HEK293 (cell line): ENCODE data around the gene LHX4.

Experiments used
- CTCF ChIA-PET: fragments of 350-600 bp; formaldehyde crosslinking; extraction: SDS; loops from one replicate; lab custom pipeline; 2021; ENCODE audit warnings: antibody characterized with exemption; lab: Yijun Ruan, JAX
- POLR2A ChIA-PET: fragments of 300-600 bp; formaldehyde crosslinking; extraction: SDS; loops from one replicate; lab custom pipeline; 2020; ENCODE audit warnings: antibody characterized with exemption, inconsistent platforms; lab: Yijun Ruan, JAX
- H3K27ac ChIP-seq: fragments of 200-500 bp; sonication (Bioruptor generic); 2 replicates; pipeline ENCODE4 v1.5.1; 2014; ENCODE audit warnings: low read depth, low read length, control low read depth, inconsistent platforms; ENCODE audit errors: extremely low read depth
- H3K36me3 ChIP-seq, 2 experiments: fragments of 200-500 bp in 1 of 2; sonication (Bioruptor generic) in 1 of 2; 1 replicate in 1 of 2; 2 replicates in 1 of 2; pipeline ENCODE4 v1.5.1; 2014 to 2017; ENCODE audit warnings: inconsistent platforms in 2 of 2, low read length in 2 of 2; ENCODE audit not compliant: control insufficient read depth in 2 of 2, insufficient read depth in 1 of 2
- H3K4me1 ChIP-seq: fragments of 200-500 bp; sonication (Bioruptor generic); 2 replicates; pipeline ENCODE4 v1.5.1; 2014; ENCODE audit warnings: mild to moderate bottlenecking, low read length, inconsistent platforms; ENCODE audit not compliant: control insufficient read depth, insufficient read depth
- H3K4me3 ChIP-seq: 2 replicates; pipeline ENCODE4 v1.5.1; 2011; ENCODE audit warnings: low read depth, mild to moderate bottlenecking, control low read depth, low read length, moderate library complexity
- H3K9me3 ChIP-seq: fragments of 200-500 bp; sonication (Bioruptor generic); 2 replicates; pipeline ENCODE4 v1.5.1; 2014; ENCODE audit warnings: low read depth, low read length, inconsistent platforms; ENCODE audit not compliant: control insufficient read depth, insufficient read depth
- HOXC10 ChIP-seq: sonication (generic); formaldehyde crosslinking; IDR thresholded peaks from 2 replicates; pipeline ENCODE4 v1.8.1; 2023; ENCODE audit warnings: mild to moderate bottlenecking, missing genetic modification reagents
- KLF1 ChIP-seq: fragments of 450-650 bp; formaldehyde crosslinking; IDR thresholded peaks from 2 replicates; pipeline ENCODE4 v1.5.1; 2016; ENCODE audit warnings: missing biosample characterization, missing genetic modification characterization
- KLF10 ChIP-seq: fragments of 450-650 bp; IDR thresholded peaks from 2 replicates; pipeline ENCODE4 v1.5.1; 2018; ENCODE audit warnings: missing biosample characterization, mild to moderate bottlenecking, missing genetic modification characterization
- SCRT2 ChIP-seq: fragments of 450-650 bp; formaldehyde crosslinking; IDR thresholded peaks from 2 replicates; pipeline ENCODE4 v1.5.1; 2016; ENCODE audit warnings: missing biosample characterization, missing genetic modification characterization
- TCF7L2 ChIP-seq: IDR thresholded peaks from 2 replicates; pipeline ENCODE4 v1.6.1; 2011; ENCODE audit warnings: low read depth, mild to moderate bottlenecking, inconsistent platforms, low read length, moderate library complexity, borderline replicate concordance
- ZBTB1 ChIP-seq: fragments of 450-650 bp; formaldehyde crosslinking; IDR thresholded peaks from 2 replicates; pipeline ENCODE4 v1.5.1; 2016; ENCODE audit warnings: missing biosample characterization, missing genetic modification characterization
- ZBTB17 ChIP-seq: fragments of 450-650 bp; formaldehyde crosslinking; IDR thresholded peaks from 2 replicates; pipeline ENCODE4 v1.5.1; 2016; ENCODE audit warnings: missing biosample characterization, missing genetic modification characterization
- ZBTB48 ChIP-seq: fragments of 450-650 bp; formaldehyde crosslinking; IDR thresholded peaks from 2 replicates; pipeline ENCODE4 v1.5.1; 2016; ENCODE audit warnings: missing biosample characterization, missing genetic modification characterization
- ZIC2 ChIP-seq: fragments of 450-650 bp; formaldehyde crosslinking; IDR thresholded peaks from 2 replicates; pipeline ENCODE4 v1.5.1; 2016; ENCODE audit warnings: missing biosample characterization, missing genetic modification characterization
- ZNF169 ChIP-seq: fragments of 450-650 bp; formaldehyde crosslinking; IDR thresholded peaks from 2 replicates; pipeline ENCODE4 v1.5.1; 2016; ENCODE audit warnings: missing biosample characterization, missing genetic modification characterization
- ZNF211 ChIP-seq: fragments of 450-650 bp; formaldehyde crosslinking; IDR thresholded peaks from 2 replicates; pipeline ENCODE4 v1.5.1; 2016; ENCODE audit warnings: low read depth, missing biosample characterization, missing genetic modification characterization
- ZNF24 ChIP-seq: fragments of 450-650 bp; formaldehyde crosslinking; IDR thresholded peaks from 2 replicates; pipeline ENCODE4 v1.5.1; 2016; ENCODE audit warnings: missing biosample characterization, missing genetic modification characterization
- ZNF335 ChIP-seq: fragments of 450-650 bp; formaldehyde crosslinking; conservative IDR thresholded peaks from 2 replicates; pipeline ENCODE4 v1.5.1; 2016; ENCODE audit warnings: missing biosample characterization, missing genetic modification characterization
- ZNF354C ChIP-seq: fragments of 450-650 bp; formaldehyde crosslinking; IDR thresholded peaks from 2 replicates; pipeline ENCODE4 v1.5.1; 2016; ENCODE audit warnings: missing biosample characterization, missing genetic modification characterization, low read depth, borderline replicate concordance
- ZNF366 ChIP-seq: fragments of 450-650 bp; formaldehyde crosslinking; conservative IDR thresholded peaks from 2 replicates; pipeline ENCODE4 v1.5.1; 2016; ENCODE audit warnings: missing biosample characterization, missing genetic modification characterization
- ZNF48 ChIP-seq: fragments of 450-650 bp; formaldehyde crosslinking; IDR thresholded peaks from 2 replicates; pipeline ENCODE4 v1.5.1; 2016; ENCODE audit warnings: missing biosample characterization, missing genetic modification characterization
- ZNF544 ChIP-seq: fragments of 450-650 bp; formaldehyde crosslinking; IDR thresholded peaks from 2 replicates; pipeline ENCODE4 v1.5.0; 2017; ENCODE audit warnings: missing biosample characterization, missing genetic modification characterization
- ZNF610 ChIP-seq: fragments of 450-650 bp; formaldehyde crosslinking; IDR thresholded peaks from 2 replicates; pipeline ENCODE4 v1.5.1; 2016; ENCODE audit warnings: missing biosample characterization, missing genetic modification characterization, borderline replicate concordance
- ZNF624 ChIP-seq: fragments of 450-650 bp; formaldehyde crosslinking; IDR thresholded peaks from 2 replicates; pipeline ENCODE4 v1.5.1; 2017; ENCODE audit warnings: missing biosample characterization, missing genetic modification characterization
- ZNF660 ChIP-seq: fragments of 450-650 bp; IDR thresholded peaks from 2 replicates; pipeline ENCODE4 v1.5.1; 2018; ENCODE audit warnings: missing biosample characterization, mild to moderate bottlenecking, missing genetic modification characterization
- ZNF776 ChIP-seq: fragments of 450-650 bp; formaldehyde crosslinking; IDR thresholded peaks from 2 replicates; pipeline ENCODE4 v1.5.0; 2017; ENCODE audit warnings: missing biosample characterization, missing genetic modification characterization, borderline replicate concordance
- TF ChIP-seq, protein P1 (sequence below): fragments of 450-650 bp; formaldehyde crosslinking; IDR thresholded peaks from 2 replicates; pipeline ENCODE4 v1.5.1; 2017; ENCODE audit warnings: missing biosample characterization, missing genetic modification characterization
- TF ChIP-seq, protein P2 (sequence below): fragments of 450-650 bp; formaldehyde crosslinking; IDR thresholded peaks from 2 replicates; pipeline ENCODE4 v1.5.1; 2016; ENCODE audit warnings: missing biosample characterization, missing genetic modification characterization
- TF ChIP-seq, protein P3 (sequence below): fragments of 450-650 bp; IDR thresholded peaks from 2 replicates; pipeline ENCODE4 v1.5.1; 2018; ENCODE audit warnings: missing biosample characterization, missing genetic modification characterization
- TF ChIP-seq, protein P4 (sequence below): sonication (generic); formaldehyde crosslinking; IDR thresholded peaks from 2 replicates; pipeline ENCODE4 v1.8.1; 2022; ENCODE audit warnings: mild to moderate bottlenecking, moderate library complexity, missing genetic modification reagents
- TF ChIP-seq, protein P5 (sequence below): fragments of 450-650 bp; formaldehyde crosslinking; IDR thresholded peaks from 2 replicates; pipeline ENCODE4 v1.5.1; 2016; ENCODE audit warnings: missing biosample characterization, missing genetic modification characterization, borderline replicate concordance

The LHX4 gene

DNA sequence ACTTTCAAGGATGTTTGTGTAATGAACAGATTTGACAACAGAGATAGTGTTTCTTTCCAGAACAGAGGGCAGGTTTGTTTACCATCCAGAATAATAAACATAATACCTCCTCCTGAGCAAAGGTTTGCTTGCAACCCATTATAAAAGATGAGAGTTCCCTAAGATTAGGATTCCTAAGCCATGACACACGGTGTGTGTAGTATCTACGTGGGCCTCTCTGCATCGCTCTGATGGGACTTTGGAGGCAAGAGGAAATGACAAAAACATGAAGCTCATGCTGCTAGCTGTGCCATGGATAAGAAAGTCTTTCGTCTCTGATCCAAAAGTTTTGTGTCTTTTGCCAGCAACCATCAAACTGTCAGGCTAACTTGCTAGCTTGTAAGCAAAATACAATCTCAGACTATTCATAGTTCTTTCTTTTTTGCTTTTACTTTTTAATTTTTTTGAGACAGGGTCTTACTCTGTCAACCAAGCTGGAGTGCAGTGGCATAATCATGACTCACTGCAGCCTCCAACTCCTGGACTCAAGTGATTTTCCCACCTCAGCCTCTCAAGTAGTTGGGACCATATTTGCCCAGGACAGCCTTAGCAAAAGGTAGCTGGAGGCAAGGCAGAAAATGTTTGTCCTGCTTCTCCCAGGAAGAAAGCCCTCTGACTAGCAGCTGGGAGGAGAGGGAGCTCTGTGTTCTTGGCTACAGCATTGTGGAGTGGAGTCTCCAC is 81.1 kb downstream of the LHX4 start:
- H3K9me3 ChIP-seq = no peaks in the 10 kb centered on the region
- CTCF ChIA-PET = interaction anchor here (0.6 to 1.4 kb wide), 3 partner anchors 58 to 590 kb away, joined by 3 to 6 read pairs (median 3); no protein-coding TSS in a partner anchor
- TF ChIP-seq ZNF660 (tag by site-specific recombination) = no peak
- TF ChIP-seq, protein P1, sequence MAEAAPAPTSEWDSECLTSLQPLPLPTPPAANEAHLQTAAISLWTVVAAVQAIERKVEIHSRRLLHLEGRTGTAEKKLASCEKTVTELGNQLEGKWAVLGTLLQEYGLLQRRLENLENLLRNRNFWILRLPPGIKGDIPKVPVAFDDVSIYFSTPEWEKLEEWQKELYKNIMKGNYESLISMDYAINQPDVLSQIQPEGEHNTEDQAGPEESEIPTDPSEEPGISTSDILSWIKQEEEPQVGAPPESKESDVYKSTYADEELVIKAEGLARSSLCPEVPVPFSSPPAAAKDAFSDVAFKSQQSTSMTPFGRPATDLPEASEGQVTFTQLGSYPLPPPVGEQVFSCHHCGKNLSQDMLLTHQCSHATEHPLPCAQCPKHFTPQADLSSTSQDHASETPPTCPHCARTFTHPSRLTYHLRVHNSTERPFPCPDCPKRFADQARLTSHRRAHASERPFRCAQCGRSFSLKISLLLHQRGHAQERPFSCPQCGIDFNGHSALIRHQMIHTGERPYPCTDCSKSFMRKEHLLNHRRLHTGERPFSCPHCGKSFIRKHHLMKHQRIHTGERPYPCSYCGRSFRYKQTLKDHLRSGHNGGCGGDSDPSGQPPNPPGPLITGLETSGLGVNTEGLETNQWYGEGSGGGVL (tag by site-specific recombination) = no peak
- TF ChIP-seq SCRT2 (tag by site-specific recombination) = no peak
- no peak for TF ChIP-seq ZNF169 (tag by site-specific recombination)
- no peak for TF ChIP-seq ZBTB17
- no peak for TF ChIP-seq ZNF776 (tag by site-specific recombination)
- TF ChIP-seq, protein P2, sequence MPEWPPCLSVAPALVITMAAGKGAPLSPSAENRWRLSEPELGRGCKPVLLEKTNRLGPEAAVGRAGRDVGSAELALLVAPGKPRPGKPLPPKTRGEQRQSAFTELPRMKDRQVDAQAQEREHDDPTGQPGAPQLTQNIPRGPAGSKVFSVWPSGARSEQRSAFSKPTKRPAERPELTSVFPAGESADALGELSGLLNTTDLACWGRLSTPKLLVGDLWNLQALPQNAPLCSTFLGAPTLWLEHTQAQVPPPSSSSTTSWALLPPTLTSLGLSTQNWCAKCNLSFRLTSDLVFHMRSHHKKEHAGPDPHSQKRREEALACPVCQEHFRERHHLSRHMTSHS = no peak
- TF ChIP-seq, protein P3, sequence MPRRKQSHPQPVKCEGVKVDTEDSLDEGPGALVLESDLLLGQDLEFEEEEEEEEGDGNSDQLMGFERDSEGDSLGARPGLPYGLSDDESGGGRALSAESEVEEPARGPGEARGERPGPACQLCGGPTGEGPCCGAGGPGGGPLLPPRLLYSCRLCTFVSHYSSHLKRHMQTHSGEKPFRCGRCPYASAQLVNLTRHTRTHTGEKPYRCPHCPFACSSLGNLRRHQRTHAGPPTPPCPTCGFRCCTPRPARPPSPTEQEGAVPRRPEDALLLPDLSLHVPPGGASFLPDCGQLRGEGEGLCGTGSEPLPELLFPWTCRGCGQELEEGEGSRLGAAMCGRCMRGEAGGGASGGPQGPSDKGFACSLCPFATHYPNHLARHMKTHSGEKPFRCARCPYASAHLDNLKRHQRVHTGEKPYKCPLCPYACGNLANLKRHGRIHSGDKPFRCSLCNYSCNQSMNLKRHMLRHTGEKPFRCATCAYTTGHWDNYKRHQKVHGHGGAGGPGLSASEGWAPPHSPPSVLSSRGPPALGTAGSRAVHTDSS (tag by site-specific recombination) = no peak
- TF ChIP-seq ZNF211 = no peak
- TF ChIP-seq ZNF48 (tag by site-specific recombination) = no peak
- no peak for TF ChIP-seq TCF7L2
- no peak for TF ChIP-seq ZNF624 (tag by site-specific recombination)
- POLR2A ChIA-PET = no interaction called here
- H3K4me3 ChIP-seq = no peak overlapping the region
- no peaks in the 10 kb centered on the region for H3K4me1 ChIP-seq
- no peak overlapping the region for H3K27ac ChIP-seq
- H3K36me3 ChIP-seq = peaks cover 0 to 11% of the 10 kb centered on the region in 2 experiments; a peak in 1 of 3 replicates

DNA sequence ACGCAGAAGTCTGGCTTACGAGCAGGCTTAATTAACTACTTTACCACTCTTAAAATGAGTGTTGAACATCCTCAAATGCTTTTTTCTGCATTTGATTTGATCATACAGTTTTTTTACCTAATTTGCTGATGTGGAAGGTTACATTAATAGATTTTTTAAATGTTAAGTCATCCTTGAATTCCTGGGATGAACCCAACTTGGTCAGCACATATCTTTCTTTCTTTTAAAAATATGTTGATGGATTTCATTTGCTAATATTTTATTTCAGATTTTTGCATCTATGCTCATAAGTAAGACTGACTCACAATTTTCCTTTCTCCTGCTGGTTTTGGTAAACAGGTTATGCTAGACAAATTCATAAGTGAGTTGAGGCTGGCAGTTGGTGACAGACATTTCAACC is 82.9 kb downstream of the LHX4 start:
- TF ChIP-seq, protein P4, sequence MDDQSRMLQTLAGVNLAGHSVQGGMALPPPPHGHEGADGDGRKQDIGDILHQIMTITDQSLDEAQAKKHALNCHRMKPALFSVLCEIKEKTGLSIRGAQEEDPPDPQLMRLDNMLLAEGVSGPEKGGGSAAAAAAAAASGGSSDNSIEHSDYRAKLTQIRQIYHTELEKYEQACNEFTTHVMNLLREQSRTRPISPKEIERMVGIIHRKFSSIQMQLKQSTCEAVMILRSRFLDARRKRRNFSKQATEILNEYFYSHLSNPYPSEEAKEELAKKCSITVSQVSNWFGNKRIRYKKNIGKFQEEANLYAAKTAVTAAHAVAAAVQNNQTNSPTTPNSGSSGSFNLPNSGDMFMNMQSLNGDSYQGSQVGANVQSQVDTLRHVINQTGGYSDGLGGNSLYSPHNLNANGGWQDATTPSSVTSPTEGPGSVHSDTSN (CRISPR knock-in tag) = no peak
- TF ChIP-seq ZNF335 (tag by site-specific recombination) (no peak), ZNF776 (tag by site-specific recombination) (no peak), KLF1 (tag by site-specific recombination) (no peak), ZBTB1 (tag by site-specific recombination) (no peak), ZIC2 (tag by site-specific recombination) (no peak), ZNF354C (tag by site-specific recombination) (no peak), ZBTB48 (tag by site-specific recombination) (no peak), ZNF660 (tag by site-specific recombination) (no peak), ZNF24 (tag by site-specific recombination) (no peak), HOXC10 (CRISPR knock-in tag) (no peak), ZNF544 (tag by site-specific recombination) (no peak), ZNF366 (tag by site-specific recombination) (no peak), ZNF48 (tag by site-specific recombination) (no peak), KLF10 (tag by site-specific recombination) (no peak), ZNF610 (tag by site-specific recombination) (no peak)
- TF ChIP-seq, protein P5, sequence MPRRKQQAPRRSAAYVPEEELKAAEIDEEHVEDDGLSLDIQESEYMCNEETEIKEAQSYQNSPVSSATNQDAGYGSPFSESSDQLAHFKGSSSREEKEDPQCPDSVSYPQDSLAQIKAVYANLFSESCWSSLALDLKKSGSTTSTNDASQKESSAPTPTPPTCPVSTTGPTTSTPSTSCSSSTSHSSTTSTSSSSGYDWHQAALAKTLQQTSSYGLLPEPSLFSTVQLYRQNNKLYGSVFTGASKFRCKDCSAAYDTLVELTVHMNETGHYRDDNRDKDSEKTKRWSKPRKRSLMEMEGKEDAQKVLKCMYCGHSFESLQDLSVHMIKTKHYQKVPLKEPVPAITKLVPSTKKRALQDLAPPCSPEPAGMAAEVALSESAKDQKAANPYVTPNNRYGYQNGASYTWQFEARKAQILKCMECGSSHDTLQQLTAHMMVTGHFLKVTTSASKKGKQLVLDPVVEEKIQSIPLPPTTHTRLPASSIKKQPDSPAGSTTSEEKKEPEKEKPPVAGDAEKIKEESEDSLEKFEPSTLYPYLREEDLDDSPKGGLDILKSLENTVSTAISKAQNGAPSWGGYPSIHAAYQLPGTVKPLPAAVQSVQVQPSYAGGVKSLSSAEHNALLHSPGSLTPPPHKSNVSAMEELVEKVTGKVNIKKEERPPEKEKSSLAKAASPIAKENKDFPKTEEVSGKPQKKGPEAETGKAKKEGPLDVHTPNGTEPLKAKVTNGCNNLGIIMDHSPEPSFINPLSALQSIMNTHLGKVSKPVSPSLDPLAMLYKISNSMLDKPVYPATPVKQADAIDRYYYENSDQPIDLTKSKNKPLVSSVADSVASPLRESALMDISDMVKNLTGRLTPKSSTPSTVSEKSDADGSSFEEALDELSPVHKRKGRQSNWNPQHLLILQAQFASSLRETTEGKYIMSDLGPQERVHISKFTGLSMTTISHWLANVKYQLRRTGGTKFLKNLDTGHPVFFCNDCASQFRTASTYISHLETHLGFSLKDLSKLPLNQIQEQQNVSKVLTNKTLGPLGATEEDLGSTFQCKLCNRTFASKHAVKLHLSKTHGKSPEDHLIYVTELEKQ (tag by site-specific recombination) = no peak
- POLR2A ChIA-PET = no interaction called here

More for the DNA sequence above, 82.9 kb downstream of the LHX4 start:
- H3K9me3 ChIP-seq = no peaks in the 10 kb centered on the region
- H3K36me3 ChIP-seq = peaks cover 0 to 11% of the 10 kb centered on the region in 2 experiments; a peak in 1 of 3 replicates
- H3K4me3 ChIP-seq = no peak overlapping the region
- H3K27ac ChIP-seq = no peak overlapping the region
- CTCF ChIA-PET = no interaction called here
- no peaks in the 10 kb centered on the region for H3K4me1 ChIP-seq
